ENCODE results near the gene SYNE2.
"Not testable (repeated sequence)": the region's sequence is repeated elsewhere in the genome, so short reads cannot be mapped to it uniquely, and the experiment has no call there.

The SYNE2 gene

GRCh38 chr14:63852817-63853731, at the start of gene SYNE2:
TSS of gene SYNE2 (plus strand) at chr14:63853004. CDS start at chr14:63909149, 56,145 bp downstream.
- peak; percentile 84 for DNase-seq

- not testable (repeated sequence) for DNase-seq
Observed at GRCh38 chr14:63803221-63803791, 49.5 kb upstream of the SYNE2 start.

GRCh38 chr14:63806064-63806463, 46.7 kb upstream of the SYNE2 start:
- not testable (repeated sequence) for DNase-seq

GRCh38 chr14:63811692-63812091, 41.1 kb upstream of the SYNE2 start:
- DNase-seq: not testable (repeated sequence)

GRCh38 chr14:63833728-63834127, 19.1 kb upstream of the SYNE2 start:
- no peak for DNase-seq

GRCh38 chr14:63840981-63841380, 11.8 kb upstream of the SYNE2 start:
- DNase-seq: no peak

- no peak for DNase-seq
Observed at GRCh38 chr14:63843796-63844195, 9.0 kb upstream of the SYNE2 start.

GRCh38 chr14:63848890-63849289, 3.9 kb upstream of the SYNE2 start:
- no peak for DNase-seq

GRCh38 chr14:63852271-63852816, 460 bp upstream of the SYNE2 start:
- DNase-seq: no peak

- peak; percentile 66 for DNase-seq
Observed at GRCh38 chr14:63853831-63854293, 1.1 kb downstream of the SYNE2 start.

GRCh38 chr14:63854330-63854729, 1.5 kb downstream of the SYNE2 start:
- DNase-seq: no peak

GRCh38 chr14:63855281-63855680, 2.5 kb downstream of the SYNE2 start:
- no peak for DNase-seq

- no peak for DNase-seq
Observed at GRCh38 chr14:63857466-63858030, 4.7 kb downstream of the SYNE2 start.

- DNase-seq: no peak
Observed at GRCh38 chr14:63860146-63860545, 7.3 kb downstream of the SYNE2 start.

GRCh38 chr14:63862163-63862562, 9.4 kb downstream of the SYNE2 start:
- DNase-seq: no peak

- DNase-seq: no peak
Observed at GRCh38 chr14:63863004-63863403, 10.2 kb downstream of the SYNE2 start.

GRCh38 chr14:63864775-63865174, 12.0 kb downstream of the SYNE2 start:
- DNase-seq: not testable (repeated sequence)

- DNase-seq: no peak
Observed at GRCh38 chr14:63867933-63868921, 15.4 kb downstream of the SYNE2 start.

- DNase-seq: not testable (repeated sequence)
Observed at GRCh38 chr14:63869940-63870752, 17.3 kb downstream of the SYNE2 start.

GRCh38 chr14:63870753-63871037, 17.9 kb downstream of the SYNE2 start:
- DNase-seq: not testable (repeated sequence)

- no peak for DNase-seq
Observed at GRCh38 chr14:63874223-63874622, 21.4 kb downstream of the SYNE2 start.

- DNase-seq: no peak
Observed at GRCh38 chr14:63875311-63875710, 22.5 kb downstream of the SYNE2 start.
